ENCODE measurements around the gene PPP2R1A.
"Not testable (repeated sequence)": the region's sequence is repeated elsewhere in the genome, so short reads cannot be mapped to it uniquely, and the experiment has no call there.

The PPP2R1A gene

DNA sequence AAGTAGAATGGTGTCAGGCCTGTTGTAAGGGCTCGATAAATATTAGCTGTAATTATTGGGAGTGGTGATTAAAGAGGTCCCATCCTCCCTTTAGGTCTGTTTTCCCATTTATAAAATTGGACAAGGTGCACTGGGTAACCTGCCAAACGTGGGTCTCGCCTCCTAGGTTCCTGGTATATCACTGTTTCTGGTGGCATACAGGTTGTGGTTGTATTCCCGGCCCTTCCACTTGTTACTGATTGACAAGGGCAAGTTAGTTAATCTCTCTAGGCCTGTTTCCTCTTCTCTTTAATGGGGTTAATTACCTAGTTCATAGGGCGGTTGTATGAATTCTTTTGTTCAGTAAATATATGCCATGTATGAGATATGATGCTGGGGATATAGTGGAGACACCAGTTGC lies 1.5 kb downstream of the PPP2R1A start:
- Mint-ChIP-seq H3K4me3 (peak overlapping the region; percentile 98), H3K36me3 (peaks cover 62% of the 10 kb centered on the region), H3K27ac (peak overlapping the region; percentile 100), H3K9me3 (no peaks in the 10 kb centered on the region), H3K4me1 (peaks cover 50% of the 10 kb centered on the region)
- DNase-seq (ENCODE audit: low spot score in 2 of 2) (no peak), ATAC-seq (no peak)

DNA sequence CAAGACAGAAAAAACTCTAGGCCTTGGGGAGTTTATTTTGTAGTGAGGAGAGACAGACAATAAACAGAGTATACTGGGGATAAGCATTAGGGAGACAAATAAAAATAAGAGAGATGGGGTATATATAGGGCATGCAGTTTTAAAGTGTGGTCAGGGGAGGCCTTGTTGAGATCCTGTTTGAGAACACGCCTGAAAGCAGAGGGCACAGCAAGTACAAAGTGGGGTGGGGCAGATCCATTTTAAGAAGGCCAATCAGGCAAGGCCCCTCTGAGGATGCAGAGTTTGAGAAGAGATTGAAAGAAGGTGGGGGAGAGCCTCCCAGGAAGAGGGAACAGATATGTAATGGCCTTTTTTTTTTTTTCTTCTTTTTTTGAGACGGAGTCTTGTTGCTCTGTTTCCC lies 2.1 kb downstream of the PPP2R1A start:
- no peaks in the 10 kb centered on the region for H3K9me3 Mint-ChIP-seq
- DNase-seq (ENCODE audit: low spot score in 2 of 2) (no peak), ATAC-seq (no peak)
- H3K36me3 Mint-ChIP-seq = peaks cover 68% of the 10 kb centered on the region
- H3K27ac Mint-ChIP-seq = peak overlapping the region; percentile 100
- H3K4me1 Mint-ChIP-seq = peaks cover 55% of the 10 kb centered on the region
- H3K4me3 Mint-ChIP-seq = peak overlapping the region; percentile 98

DNA sequence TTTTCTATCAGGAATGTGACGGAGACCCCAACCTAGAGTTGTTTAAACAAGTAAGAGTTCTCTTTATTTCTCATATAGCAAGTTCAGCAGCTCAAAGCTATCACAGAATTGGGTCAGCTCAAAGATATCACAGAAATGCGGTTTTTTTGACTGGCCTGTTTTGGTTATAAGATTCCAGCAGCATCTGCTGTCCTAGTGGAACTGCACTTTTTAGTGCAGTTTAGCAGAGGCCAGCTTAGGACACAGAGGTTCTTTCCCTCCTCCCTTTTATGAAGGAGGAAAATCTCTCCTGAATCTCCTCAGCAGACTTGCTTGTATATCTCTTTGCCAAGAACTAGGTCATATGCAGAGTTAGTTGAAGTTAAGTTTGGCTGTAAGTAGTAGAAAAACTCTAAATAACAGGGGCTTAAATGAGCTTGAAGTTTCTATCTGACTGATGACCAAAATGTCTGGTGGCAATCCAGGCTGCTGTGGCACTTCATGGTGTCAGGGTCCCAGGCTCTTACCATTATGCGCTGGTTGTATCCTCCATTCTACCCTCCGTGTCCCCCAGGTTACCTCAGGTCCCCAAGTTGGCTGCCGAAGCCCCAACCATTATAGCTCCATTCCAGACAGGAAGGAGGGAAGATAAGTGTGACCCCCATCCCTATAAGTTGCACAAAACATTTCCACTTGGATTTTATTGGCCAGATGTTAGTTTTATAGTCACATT lies 6.6 kb downstream of the PPP2R1A start:
- ATAC-seq = no peak
- H3K27ac Mint-ChIP-seq = no peak overlapping the region
- H3K9me3 Mint-ChIP-seq = no peaks in the 10 kb centered on the region
- peaks cover 56% of the 10 kb centered on the region for H3K4me1 Mint-ChIP-seq
- no peak overlapping the region for H3K4me3 Mint-ChIP-seq
- no peak for DNase-seq (ENCODE audit: low spot score in 2 of 2)
- H3K36me3 Mint-ChIP-seq = peaks cover 80% of the 10 kb centered on the region

DNA sequence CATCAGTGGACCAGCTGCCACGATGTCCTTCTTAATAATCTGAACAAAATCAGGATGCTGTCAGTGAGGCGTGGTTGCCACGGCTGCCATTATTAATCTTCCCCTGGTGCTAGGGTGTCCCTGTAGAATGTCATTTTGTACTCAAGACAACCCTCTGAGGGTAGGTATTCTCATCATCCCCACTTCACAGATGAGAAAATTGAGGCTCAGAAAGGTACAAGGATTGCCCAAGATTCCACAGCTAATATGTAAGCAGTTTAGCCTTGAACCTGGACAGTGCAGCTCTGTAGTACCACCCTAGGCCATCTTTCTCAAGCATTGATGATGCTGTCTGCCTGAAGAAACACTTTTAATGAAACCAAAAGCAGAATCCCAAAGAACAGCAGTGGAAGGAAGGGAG lies 8.1 kb downstream of the PPP2R1A start:
- Mint-ChIP-seq H3K4me3 (no peak overlapping the region), H3K4me1 (peaks cover 53% of the 10 kb centered on the region), H3K36me3 (peaks cover 80% of the 10 kb centered on the region), H3K9me3 (no peaks in the 10 kb centered on the region), H3K27ac (no peak overlapping the region)
- ATAC-seq (no peak), DNase-seq (ENCODE audit: low spot score in 2 of 2) (no peak)

DNA sequence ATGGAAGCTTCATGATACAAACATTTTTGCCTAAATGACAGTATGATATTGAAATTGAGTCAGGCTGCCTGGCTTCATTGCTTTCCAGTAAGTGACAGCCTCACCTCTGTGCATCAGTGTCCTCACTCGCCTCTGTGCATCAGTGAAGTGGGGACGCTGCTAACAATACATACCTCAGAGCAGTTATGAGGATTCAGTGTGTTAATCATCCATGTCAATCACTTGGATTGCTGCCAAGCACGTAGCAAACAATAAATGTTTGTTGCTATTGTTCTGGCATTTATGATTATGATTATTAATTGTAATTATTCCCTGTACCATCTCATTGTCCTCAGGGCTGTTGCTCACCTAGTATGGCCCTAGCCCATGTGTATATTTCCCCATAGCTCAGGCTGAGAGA lies 8.8 kb downstream of the PPP2R1A start:
- Mint-ChIP-seq H3K4me3 (no peak overlapping the region), H3K9me3 (no peaks in the 10 kb centered on the region), H3K27ac (no peak overlapping the region), H3K4me1 (peaks cover 56% of the 10 kb centered on the region), H3K36me3 (peaks cover 80% of the 10 kb centered on the region)
- DNase-seq (ENCODE audit: low spot score in 2 of 2) = no peak
- ATAC-seq = no peak

DNA sequence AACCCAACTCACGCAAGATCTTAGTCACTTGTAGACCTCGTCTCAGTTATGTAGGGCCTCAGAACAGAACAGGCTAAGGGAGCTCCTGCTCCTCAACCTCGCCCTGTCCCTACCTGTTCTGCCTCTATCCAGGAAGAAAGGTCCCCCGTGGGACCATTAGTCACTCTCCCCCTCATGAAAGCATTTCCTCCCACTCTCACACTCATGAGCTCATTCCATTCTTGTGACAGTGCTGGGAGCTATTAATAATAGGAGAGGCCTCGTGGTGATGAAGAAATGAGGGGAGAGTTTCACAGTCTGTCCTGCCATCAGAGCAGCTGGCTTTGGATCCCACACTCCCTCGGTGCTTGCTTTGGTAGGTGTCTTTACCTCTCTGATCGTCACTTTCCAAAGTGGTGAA lies 10.2 kb downstream of the PPP2R1A start:
- no peaks in the 10 kb centered on the region for H3K9me3 Mint-ChIP-seq
- no peak overlapping the region for H3K4me3 Mint-ChIP-seq
- peak overlapping the region; percentile 54 for H3K27ac Mint-ChIP-seq
- H3K4me1 Mint-ChIP-seq = peaks cover 57% of the 10 kb centered on the region
- no peak for DNase-seq (ENCODE audit: low spot score in 2 of 2)
- ATAC-seq = peak; percentile 34
- peaks cover 81% of the 10 kb centered on the region for H3K36me3 Mint-ChIP-seq

DNA sequence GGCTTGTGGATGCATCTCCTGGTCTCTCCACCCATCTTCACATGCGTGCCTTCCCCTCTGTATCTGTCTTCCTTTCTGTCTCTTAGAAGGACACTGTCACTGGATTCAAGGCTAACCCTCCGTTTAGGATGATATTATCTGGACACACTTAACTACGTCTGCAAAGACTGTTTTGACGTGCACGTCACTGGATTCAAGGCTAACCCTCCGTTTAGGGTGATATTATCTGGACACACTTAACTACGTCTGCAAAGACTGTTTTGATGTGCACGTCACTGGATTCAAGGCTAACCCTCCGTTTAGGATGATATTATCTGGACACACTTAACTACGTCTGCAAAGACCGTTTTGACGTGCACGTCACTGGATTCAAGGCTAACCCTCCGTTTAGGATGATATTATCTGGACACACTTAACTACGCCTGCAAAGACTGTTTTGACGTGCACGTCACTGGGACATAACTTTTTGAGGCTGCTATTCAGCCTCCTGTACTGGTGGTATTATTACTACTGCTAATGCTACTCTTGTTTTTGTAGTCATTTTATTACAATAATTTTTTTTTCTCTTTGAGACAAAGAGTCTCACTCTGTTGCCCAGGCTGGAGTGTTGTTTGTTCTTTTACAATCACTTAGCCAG lies 11.0 kb downstream of the PPP2R1A start:
- H3K4me1 Mint-ChIP-seq = peaks cover 65% of the 10 kb centered on the region
- peak overlapping the region; percentile 38 for H3K27ac Mint-ChIP-seq
- not testable (repeated sequence) for H3K9me3 Mint-ChIP-seq; H3K4me3 Mint-ChIP-seq; DNase-seq (ENCODE audit: low spot score in 2 of 2); ATAC-seq
- peaks cover 83% of the 10 kb centered on the region for H3K36me3 Mint-ChIP-seq

DNA sequence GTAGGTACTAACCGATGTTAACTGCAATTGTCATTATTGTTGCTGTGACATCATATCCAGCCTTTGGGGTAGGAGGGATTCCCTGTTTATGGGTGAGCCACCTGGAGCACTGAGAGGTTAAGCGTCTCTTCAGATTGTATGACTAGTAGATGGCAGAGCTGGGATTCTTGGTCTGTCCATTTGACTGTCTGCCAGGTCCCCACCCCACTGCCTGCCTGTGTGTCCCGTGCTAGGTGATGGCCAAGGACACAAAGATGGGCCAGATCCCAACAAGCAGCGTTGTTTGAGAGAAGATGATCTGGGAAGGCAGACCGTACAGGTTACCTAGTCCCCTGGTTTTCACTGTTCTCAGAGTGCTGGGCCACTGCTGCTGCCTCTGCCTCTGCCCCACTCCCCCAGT lies 16.6 kb downstream of the PPP2R1A start:
- no peak for DNase-seq (ENCODE audit: low spot score in 2 of 2)
- peak overlapping the region; percentile 63 for H3K27ac Mint-ChIP-seq
- peaks cover 100% of the 10 kb centered on the region for H3K36me3 Mint-ChIP-seq
- ATAC-seq = no peak
- H3K4me3 Mint-ChIP-seq = no peak overlapping the region
- no peaks in the 10 kb centered on the region for H3K9me3 Mint-ChIP-seq
- H3K4me1 Mint-ChIP-seq = peaks cover 43% of the 10 kb centered on the region

DNA sequence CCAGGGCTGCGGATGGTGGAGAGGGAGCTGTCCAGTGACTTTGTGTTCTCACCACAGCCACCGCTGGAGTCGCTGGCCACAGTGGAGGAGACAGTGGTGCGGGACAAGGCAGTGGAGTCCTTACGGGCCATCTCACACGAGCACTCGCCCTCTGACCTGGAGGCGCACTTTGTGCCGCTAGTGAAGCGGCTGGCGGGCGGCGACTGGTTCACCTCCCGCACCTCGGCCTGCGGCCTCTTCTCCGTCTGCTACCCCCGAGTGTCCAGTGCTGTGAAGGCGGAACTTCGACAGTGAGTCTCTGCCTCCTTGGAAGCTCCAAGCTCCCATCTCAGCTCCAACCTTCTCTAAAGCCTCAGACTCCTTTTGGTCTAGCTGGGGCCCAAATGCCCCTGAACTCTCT lies 21.4 kb downstream of the PPP2R1A start:
- H3K4me1 Mint-ChIP-seq = no peaks in the 10 kb centered on the region
- no peak overlapping the region for H3K4me3 Mint-ChIP-seq
- no peaks in the 10 kb centered on the region for H3K9me3 Mint-ChIP-seq
- DNase-seq (ENCODE audit: low spot score in 2 of 2) (no peak), ATAC-seq (no peak)
- H3K36me3 Mint-ChIP-seq = peaks cover 100% of the 10 kb centered on the region
- H3K27ac Mint-ChIP-seq = no peak overlapping the region

DNA sequence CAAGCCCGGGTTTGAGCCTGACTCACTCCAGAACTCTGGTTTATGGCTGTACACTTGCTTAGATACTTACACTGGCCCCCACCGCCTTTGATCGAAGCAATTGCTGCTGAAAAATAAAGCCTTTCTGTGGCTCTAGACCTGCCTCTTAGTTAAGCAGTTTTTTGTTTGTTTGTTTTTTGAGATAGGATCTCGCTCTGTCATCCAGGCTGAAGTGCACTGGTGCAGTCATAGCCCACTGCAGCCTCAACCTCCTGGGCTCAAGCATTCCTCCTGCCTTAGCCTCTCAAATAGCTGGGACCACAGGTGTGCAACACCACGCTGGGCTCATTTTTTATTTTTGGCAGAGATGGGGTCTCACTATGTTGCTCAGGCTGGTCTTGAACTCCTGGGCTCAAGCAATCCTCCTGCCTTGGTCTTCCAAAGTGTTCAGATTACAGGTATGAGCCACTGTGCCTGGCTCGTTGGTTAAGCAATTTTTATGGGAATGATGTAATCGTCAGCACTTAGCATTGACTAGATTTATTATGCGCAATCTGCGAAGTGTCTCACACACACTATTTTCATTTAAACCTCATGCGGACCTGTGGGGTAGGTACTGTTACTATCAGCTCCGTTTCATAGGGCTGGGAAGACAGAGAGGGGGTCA lies 22.2 kb downstream of the PPP2R1A start:
- Mint-ChIP-seq H3K27ac (no peak overlapping the region), H3K4me1 (no peaks in the 10 kb centered on the region), H3K36me3 (peaks cover 100% of the 10 kb centered on the region), H3K4me3 (no peak overlapping the region), H3K9me3 (no peaks in the 10 kb centered on the region)
- no peak for ATAC-seq
- no peak for DNase-seq (ENCODE audit: low spot score in 2 of 2)

DNA sequence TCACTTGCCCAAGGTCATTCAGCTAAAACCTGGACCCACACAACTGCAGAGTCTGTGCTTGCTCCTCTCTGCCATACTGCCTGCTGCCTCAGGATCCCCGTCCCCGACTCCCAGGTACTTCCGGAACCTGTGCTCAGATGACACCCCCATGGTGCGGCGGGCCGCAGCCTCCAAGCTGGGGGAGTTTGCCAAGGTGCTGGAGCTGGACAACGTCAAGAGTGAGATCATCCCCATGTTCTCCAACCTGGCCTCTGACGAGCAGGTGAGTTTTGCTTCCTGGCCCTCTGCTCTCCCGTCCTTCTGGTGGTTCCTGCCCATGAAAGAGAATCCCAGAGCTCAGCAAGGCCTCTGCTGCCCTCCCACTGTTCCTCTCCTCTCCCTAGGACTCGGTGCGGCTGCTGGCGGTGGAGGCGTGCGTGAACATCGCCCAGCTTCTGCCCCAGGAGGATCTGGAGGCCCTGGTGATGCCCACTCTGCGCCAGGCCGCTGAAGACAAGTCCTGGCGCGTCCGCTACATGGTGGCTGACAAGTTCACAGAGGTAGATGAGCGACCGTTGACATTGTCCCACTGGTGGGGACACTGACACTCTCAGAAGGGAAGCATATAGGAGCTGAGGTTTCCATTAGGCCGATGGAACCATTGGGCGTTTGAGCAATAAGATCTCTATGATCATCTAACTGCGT lies 22.9 kb downstream of the PPP2R1A start:
- Mint-ChIP-seq H3K4me1 (peaks cover 3% of the 10 kb centered on the region), H3K36me3 (peaks cover 100% of the 10 kb centered on the region), H3K9me3 (no peaks in the 10 kb centered on the region), H3K4me3 (no peak overlapping the region), H3K27ac (peak overlapping the region; percentile 83)
- ATAC-seq (no peak), DNase-seq (ENCODE audit: low spot score in 2 of 2) (no peak)

DNA sequence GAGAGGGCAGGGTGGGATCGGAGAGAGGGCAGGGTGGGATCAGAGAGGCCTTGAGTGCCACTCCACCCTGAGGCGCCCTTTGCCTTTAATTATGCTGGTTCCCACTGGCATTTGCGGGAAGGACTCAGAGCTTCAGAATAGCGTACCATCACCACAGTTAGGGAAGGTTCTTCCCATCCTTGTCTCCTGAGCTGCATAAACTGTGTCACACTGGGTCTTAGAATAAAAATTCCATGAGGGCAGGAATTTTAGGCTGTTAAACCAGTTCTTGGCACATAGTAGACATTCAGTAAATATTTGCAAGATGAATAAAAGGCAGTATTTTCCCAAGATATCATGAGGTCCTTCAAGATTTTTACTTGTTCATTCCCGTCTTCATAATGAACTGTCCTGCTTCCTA lies 24.4 kb downstream of the PPP2R1A start:
- Mint-ChIP-seq H3K9me3 (no peaks in the 10 kb centered on the region), H3K4me1 (peaks cover 5% of the 10 kb centered on the region), H3K4me3 (no peak overlapping the region), H3K27ac (peak overlapping the region; percentile 37), H3K36me3 (peaks cover 100% of the 10 kb centered on the region)
- DNase-seq (ENCODE audit: low spot score in 2 of 2) (no peak), ATAC-seq (no peak)

DNA sequence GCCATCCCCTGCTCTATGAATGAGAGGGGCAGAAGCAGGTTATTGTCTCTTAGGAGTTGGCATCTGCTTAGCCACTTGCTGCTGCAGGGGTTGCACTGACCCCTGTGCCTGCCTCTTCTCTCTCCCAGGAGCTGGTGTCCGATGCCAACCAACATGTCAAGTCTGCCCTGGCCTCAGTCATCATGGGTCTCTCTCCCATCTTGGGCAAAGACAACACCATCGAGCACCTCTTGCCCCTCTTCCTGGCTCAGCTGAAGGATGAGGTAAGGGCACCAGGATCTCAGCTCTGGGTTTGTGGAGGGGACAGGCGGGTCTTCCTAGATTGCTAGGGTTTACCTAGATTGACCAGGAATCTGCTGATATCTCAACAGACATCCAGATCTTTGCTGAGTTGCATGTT lies 26.5 kb downstream of the PPP2R1A start:
- ATAC-seq (no peak), DNase-seq (ENCODE audit: low spot score in 2 of 2) (no peak)
- no peaks in the 10 kb centered on the region for H3K9me3 Mint-ChIP-seq
- peaks cover 5% of the 10 kb centered on the region for H3K4me1 Mint-ChIP-seq
- peaks cover 100% of the 10 kb centered on the region for H3K36me3 Mint-ChIP-seq
- H3K27ac Mint-ChIP-seq = peak overlapping the region; percentile 56
- H3K4me3 Mint-ChIP-seq = no peak overlapping the region

DNA sequence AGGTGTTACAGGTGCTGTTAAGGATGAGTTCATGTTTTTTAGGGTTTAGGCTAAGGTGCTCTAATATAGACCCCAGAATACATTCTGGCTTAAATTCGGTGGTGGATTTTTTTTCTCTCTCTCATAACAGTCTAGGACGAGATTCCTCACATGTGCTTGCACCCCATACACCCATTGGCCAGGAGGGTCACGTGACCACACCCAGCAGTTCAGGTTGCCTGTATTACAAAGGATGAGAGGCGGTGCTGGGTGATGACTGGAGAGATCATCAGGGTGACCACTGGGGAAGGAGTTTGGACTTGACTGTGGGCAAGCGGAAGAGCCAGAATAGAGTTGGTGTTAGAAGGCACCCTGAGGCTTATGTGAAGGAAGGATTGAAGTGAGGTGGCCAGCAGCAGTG lies 27.7 kb downstream of the PPP2R1A start:
- no peak overlapping the region for H3K4me3 Mint-ChIP-seq
- peaks cover 100% of the 10 kb centered on the region for H3K36me3 Mint-ChIP-seq
- peaks cover 5% of the 10 kb centered on the region for H3K4me1 Mint-ChIP-seq
- DNase-seq (ENCODE audit: low spot score in 2 of 2) (no peak), ATAC-seq (no peak)
- H3K9me3 Mint-ChIP-seq = no peaks in the 10 kb centered on the region
- H3K27ac Mint-ChIP-seq = peak overlapping the region; percentile 21

DNA sequence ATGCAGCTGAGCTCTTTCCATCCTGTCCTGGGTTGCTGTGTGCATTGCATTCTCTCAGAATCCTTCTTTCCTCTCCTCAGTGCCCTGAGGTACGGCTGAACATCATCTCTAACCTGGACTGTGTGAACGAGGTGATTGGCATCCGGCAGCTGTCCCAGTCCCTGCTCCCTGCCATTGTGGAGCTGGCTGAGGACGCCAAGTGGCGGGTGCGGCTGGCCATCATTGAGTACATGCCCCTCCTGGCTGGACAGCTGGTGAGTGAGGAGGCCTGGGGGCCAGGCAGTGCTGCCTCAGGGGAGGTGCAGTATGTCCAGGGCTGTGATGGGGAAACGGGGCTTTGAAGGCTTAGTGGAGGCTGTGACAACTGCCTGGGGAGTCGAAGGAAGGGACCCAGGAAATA lies 29.8 kb downstream of the PPP2R1A start:
- no peak for ATAC-seq
- H3K4me3 Mint-ChIP-seq = no peak overlapping the region
- DNase-seq (ENCODE audit: low spot score in 2 of 2) = no peak
- no peaks in the 10 kb centered on the region for H3K9me3 Mint-ChIP-seq
- H3K36me3 Mint-ChIP-seq = peaks cover 100% of the 10 kb centered on the region
- peak overlapping the region; percentile 74 for H3K27ac Mint-ChIP-seq
- H3K4me1 Mint-ChIP-seq = peaks cover 5% of the 10 kb centered on the region

Data from stimulated activated effector memory CD8-positive, alpha-beta T cell treated with anti-CD3 and anti-CD28 coated beads, Interleukin-12 subunit alpha, Interleukin-12 subunit beta, amount 100 ng/mL, for 72 hours (primary cell).